HepG2 (cell line): Measurements from ENCODE around the gene SNRPD2. TPM values are rescaled to one million over a fixed set of nuclear protein-coding genes. Genes with fewer than 3 reads are reported as not detected.

Experiments used
- CHD4 ChIP-seq: fragments of 200-600 bp; sonication (generic); IDR thresholded peaks from 2 replicates; pipeline ENCODE4 v1.7.0; 2017; ENCODE audit warnings: mild to moderate bottlenecking, low read length, borderline replicate concordance
- LBX2 ChIP-seq: sonication (generic); formaldehyde crosslinking; IDR thresholded peaks from 2 replicates; pipeline ENCODE4 v1.5.0; 2020; ENCODE audit warnings: missing genetic modification reagents, mild to moderate bottlenecking, borderline replicate concordance
- MIER2 ChIP-seq: IDR thresholded peaks from 2 replicates; pipeline ENCODE4 v1.6.1; 2016; ENCODE audit warnings: missing biosample characterization, missing genetic modification reagents
- NCOR1 ChIP-seq: fragments of 200-600 bp; sonication (generic); IDR thresholded peaks from 2 replicates; pipeline ENCODE4 v1.7.0; 2017; ENCODE audit warnings: antibody characterized with exemption, low read length, borderline replicate concordance
- NFE2 ChIP-seq: sonication (generic); formaldehyde crosslinking; IDR thresholded peaks from 2 replicates; pipeline ENCODE4 v1.4.0; 2020; ENCODE audit warnings: missing genetic modification reagents
- NFKBIZ ChIP-seq: IDR thresholded peaks from 2 replicates; pipeline ENCODE4 v1.6.1; 2018; ENCODE audit warnings: missing genetic modification reagents, missing compliant biosample characterization
- PCBP1 ChIP-seq: fragments of 200-400 bp; formaldehyde crosslinking; IDR thresholded peaks from 2 replicates; pipeline ENCODE4 v1.6.1; 2017; ENCODE audit warnings: mild to moderate bottlenecking, low read depth, low read length, borderline replicate concordance
- POGK ChIP-seq: sonication (generic); formaldehyde crosslinking; conservative IDR thresholded peaks from 2 replicates; pipeline ENCODE4 v1.8.0; 2022; ENCODE audit warnings: mild to moderate bottlenecking, moderate library complexity, missing genetic modification reagents
- RBFOX2 ChIP-seq: fragments of 200-400 bp; formaldehyde crosslinking; IDR thresholded peaks from 2 replicates; pipeline ENCODE4 v1.6.1; 2017; ENCODE audit warnings: low read depth, mild to moderate bottlenecking, low read length
- SAFB2 ChIP-seq: sonication (generic); formaldehyde crosslinking; IDR thresholded peaks from 2 replicates; pipeline ENCODE4 v1.5.1; 2020; ENCODE audit warnings: missing genetic modification reagents, low read depth, mild to moderate bottlenecking, borderline replicate concordance
- SMYD3 ChIP-seq: sonication (generic); formaldehyde crosslinking; IDR thresholded peaks from 2 replicates; pipeline ENCODE4 v1.8.1; 2023; ENCODE audit warnings: mild to moderate bottlenecking, missing genetic modification reagents
- SRY ChIP-seq: sonication (generic); formaldehyde crosslinking; IDR thresholded peaks from 2 replicates; pipeline ENCODE4 v1.8.0; 2022; ENCODE audit warnings: mild to moderate bottlenecking, missing genetic modification reagents
- TFDP1 ChIP-seq: IDR thresholded peaks from 2 replicates; pipeline ENCODE4 v1.6.1; 2016; ENCODE audit warnings: missing compliant biosample characterization, missing genetic modification reagents, borderline replicate concordance
- THAP11 ChIP-seq: IDR thresholded peaks from 2 replicates; pipeline ENCODE4 v1.6.1; 2016; ENCODE audit warnings: missing biosample characterization, missing genetic modification reagents
- YEATS4 ChIP-seq: sonication (generic); formaldehyde crosslinking; IDR thresholded peaks from 2 replicates; pipeline ENCODE4 v1.4.0; 2020; ENCODE audit warnings: missing genetic modification reagents, borderline replicate concordance
- YY1 ChIP-seq: IDR thresholded peaks from 2 replicates; pipeline ENCODE4 v1.6.1; 2011; ENCODE audit warnings: low read length, low read depth, moderate library complexity, mild to moderate bottlenecking; ENCODE audit not compliant: insufficient read depth, insufficient replicate concordance
- ZNF101 ChIP-seq: sonication (generic); formaldehyde crosslinking; IDR thresholded peaks from 2 replicates; pipeline ENCODE4 v1.4.0; 2020; ENCODE audit warnings: mild to moderate bottlenecking, low read depth, missing genetic modification reagents, borderline replicate concordance
- ZNF24 ChIP-seq: fragments of 450-650 bp; IDR thresholded peaks from 2 replicates; pipeline ENCODE4 v1.6.1; 2017; ENCODE audit warnings: antibody characterized with exemption, mild to moderate bottlenecking
- ZNF34 ChIP-seq: sonication (generic); formaldehyde crosslinking; IDR thresholded peaks from 2 replicates; pipeline ENCODE4 v1.4.0; 2020; ENCODE audit warnings: mild to moderate bottlenecking, missing genetic modification reagents, borderline replicate concordance
- ZNF430 ChIP-seq: sonication (generic); formaldehyde crosslinking; IDR thresholded peaks from 2 replicates; pipeline ENCODE4 v1.9.0; 2021; ENCODE audit warnings: mild to moderate bottlenecking, missing genetic modification reagents
- ZNF616 ChIP-seq: sonication (generic); formaldehyde crosslinking; IDR thresholded peaks from 2 replicates; pipeline ENCODE4 v1.5.0; 2020; ENCODE audit warnings: low read depth, mild to moderate bottlenecking, missing genetic modification reagents
- ZNF710 ChIP-seq: sonication (generic); formaldehyde crosslinking; IDR thresholded peaks from 2 replicates; pipeline ENCODE4 v1.5.0; 2020; ENCODE audit warnings: mild to moderate bottlenecking, missing genetic modification reagents, borderline replicate concordance
- polyA plus RNA-seq, 8 experiments: library from polyadenylated mRNA; depleted of rRNA in 3 of 8; stranded (reverse) in 7 of 8; unstranded in 1 of 8; fragments of >200 nt; fragmentation: Illumina TruSeq in 4 of 8; extraction: Trizol in 4 of 8; gene quantifications; 2 replicates each; pipeline versions ENCODE4 v1.2.1 to v1.2.3, GENCODE V29; 2011 to 2016; ENCODE audit warnings: low read depth in 4 of 8, missing spikeins in 1 of 8, mixed read lengths in 1 of 8; ENCODE audit not compliant: insufficient read depth in 1 of 8
- total RNA-seq, 5 experiments: library from RNA; depleted of rRNA; stranded (reverse); fragments of >200 nt; fragmentation: Illumina TruSeq; extraction: Trizol; gene quantifications; 2 replicates each; pipeline ENCODE4 v1.2.3, GENCODE V29; 2016; ENCODE audit warnings: low read depth in 1 of 5

The SNRPD2 gene
- total and polyA plus RNA-seq, 2 of the 13 experiments (the other 11 are each of a cell fraction or from before 2014, with no cell fraction given), result 299 to 485 TPM

DNA sequence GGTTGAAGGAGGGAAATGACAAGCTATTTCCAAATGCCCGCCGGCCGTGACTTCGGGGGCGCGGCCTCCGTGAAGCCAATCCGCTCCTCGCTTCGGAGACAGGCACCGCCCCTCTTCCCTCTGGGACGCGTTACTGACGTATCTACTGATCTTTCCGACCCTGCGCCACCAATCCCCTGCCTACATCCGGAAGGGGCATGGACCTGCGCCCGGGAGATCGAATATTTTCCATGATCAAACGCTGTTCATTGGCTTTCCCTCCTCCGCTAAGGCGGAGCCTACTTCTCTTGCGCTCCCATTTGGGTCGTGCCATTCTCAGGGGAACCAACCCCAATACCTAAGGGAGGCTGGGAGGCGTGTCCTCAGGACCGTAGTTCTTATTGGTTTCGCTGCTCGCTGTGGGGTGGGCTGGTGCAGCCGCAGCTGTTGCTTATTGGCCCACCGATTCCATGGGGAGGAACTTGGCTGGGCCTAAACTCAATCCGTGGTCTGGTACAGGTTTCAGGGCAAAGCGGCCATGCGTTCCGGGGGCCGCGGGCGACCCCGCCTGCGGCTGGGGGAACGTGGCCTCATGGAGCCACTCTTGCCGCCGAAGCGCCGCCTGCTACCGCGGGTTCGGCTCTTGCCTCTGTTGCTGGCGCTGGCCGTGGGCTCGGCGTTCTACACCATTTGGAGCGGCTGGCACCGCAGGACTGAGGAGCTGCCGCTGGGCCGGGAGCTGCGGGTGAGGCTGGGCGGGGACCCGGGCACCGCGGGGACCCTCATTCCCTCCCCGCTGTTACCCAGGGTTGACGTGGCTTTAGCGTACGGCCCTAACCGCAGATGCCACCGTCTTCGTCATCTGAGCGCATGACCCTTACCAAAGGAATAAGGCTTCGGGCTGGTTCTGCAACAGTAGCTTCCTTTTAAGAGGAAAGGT lies 693 bp upstream of the SNRPD2 start, which contains the start of gene QPCTL (continued):
- TF ChIP-seq ZNF24 (no peak), RBFOX2 (peak; percentile 87), ZNF710 (CRISPR knock-in tag) (peak; percentile 28; the same call in 1 of the 2 replicates), CHD4 (no peak), NCOR1 (peak; percentile 31; the same call in 1 of the 2 replicates), SMYD3 (CRISPR knock-in tag) (no peak), NFKBIZ (CRISPR knock-in tag) (0 out of 2 replicates have a peak, but pooled peaks have one; percentile 13), YEATS4 (CRISPR knock-in tag) (peak; percentile 60; the same call in 1 of the 2 replicates), TFDP1 (CRISPR knock-in tag) (peak; percentile 93; the same call in 1 of the 2 replicates), ZNF101 (CRISPR knock-in tag) (no peak), ZNF616 (CRISPR knock-in tag) (peak; percentile 92), LBX2 (CRISPR knock-in tag) (peak; percentile 41; the same call in 1 of the 2 replicates), ZNF430 (CRISPR knock-in tag) (peak; percentile 86; the same call in 1 of the 2 replicates), PCBP1 (no peak), MIER2 (0 out of 2 replicates have a peak, but pooled peaks have one; percentile 15), SAFB2 (CRISPR knock-in tag) (0 out of 2 replicates have a peak, but pooled peaks have one; percentile 16), SRY (CRISPR knock-in tag) (0 out of 2 replicates have a peak, but pooled peaks have one; percentile 38), THAP11 (CRISPR knock-in tag) (peak; percentile 77; the same call in 1 of the 2 replicates), NFE2 (CRISPR knock-in tag) (no peak), POGK (CRISPR knock-in tag) (no peak), YY1 (peak; percentile 78), ZNF34 (CRISPR knock-in tag) (no peak; the same call in 1 of the 2 replicates)
